GM12891 (cell line): Measurements from ENCODE around the gene PJA1.

Source experiments
- POLR2A ChIP-seq: IDR thresholded peaks from 2 replicates; pipeline ENCODE4 v1.6.1; 2011; ENCODE audit warnings: low read depth, low read length, control low read depth
- POLR2AphosphoS5 ChIP-seq: IDR thresholded peaks from 2 replicates; pipeline ENCODE4 v1.6.1; 2011; ENCODE audit warnings: low read depth, low read length, control low read depth
- POU2F2 ChIP-seq: IDR thresholded peaks from 2 replicates; pipeline ENCODE4 v1.6.1; 2011; ENCODE audit warnings: low read depth, mild to moderate bottlenecking, control low read depth, low read length, moderate library complexity

DNA sequence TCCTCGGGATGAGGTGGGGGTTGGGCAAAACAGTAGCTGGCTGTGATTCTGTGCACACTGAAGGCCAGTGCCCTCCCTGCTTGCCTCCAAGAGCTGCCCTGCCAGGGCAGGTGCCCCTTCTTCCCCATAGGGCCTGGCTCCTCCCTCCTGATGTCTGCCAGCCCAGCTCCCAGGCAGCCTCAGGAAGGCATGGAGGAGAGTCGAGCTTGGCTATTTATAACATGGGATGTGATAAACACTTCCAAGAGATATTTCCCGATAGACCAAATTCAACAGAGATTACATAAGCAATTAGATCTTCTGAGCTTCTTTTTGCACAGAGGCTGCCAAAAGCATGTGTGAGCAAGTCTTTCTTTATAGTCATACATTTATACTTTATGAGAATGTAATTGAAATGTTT lies 45.3 kb upstream of the PJA1 start:
- no peak for TF ChIP-seq POLR2AphosphoS5
- no peak for TF ChIP-seq POLR2A
- no peak for TF ChIP-seq POU2F2
